Esophagus muscularis mucosa (tissue), 4 donors: ENCODE data around the gene MIF. TPM values are rescaled to one million over a fixed set of nuclear protein-coding genes. Genes with fewer than 3 reads are reported as not detected.

Source experiments
- DNase-seq: peaks from one replicate; pipeline ENCODE4 v3.0.0-alpha.2; 2017; ENCODE audit errors: extremely low spot score
- H3K27ac ChIP-seq, 4 donors: fragments of 200-600 bp; sonication (generic); replicated peaks in 1 of 4; 1 replicate in 3 of 4; 2 replicates in 1 of 4; pipeline ENCODE4 v1.5.1; 2016 to 2019; ENCODE audit warnings: mild to moderate bottlenecking in 1 of 4
- H3K27me3 ChIP-seq, 4 donors: fragments of 200-600 bp; sonication (generic); one replicate each; pipeline versions ENCODE4 v1.5.1 to v1.6.0; 2016 to 2019
- H3K36me3 ChIP-seq, 4 donors: fragments of 200-600 bp; sonication (generic); one replicate each; pipeline ENCODE4 v1.5.1; 2016 to 2019
- H3K4me1 ChIP-seq, 4 donors: fragments of 200-600 bp; sonication (generic); one replicate each; pipeline ENCODE4 v1.5.1; 2016 to 2019
- H3K4me3 ChIP-seq, 4 donors: fragments of 200-600 bp; sonication (generic); 1 replicate in 2 of 4; 2 replicates in 2 of 4; pipeline ENCODE4 v1.5.1; 2016 to 2019; ENCODE audit warnings: mild to moderate bottlenecking in 4 of 4, moderate library complexity in 1 of 4
- H3K9me3 ChIP-seq, 4 donors: fragments of 200-600 bp; sonication (generic); 1 replicate in 3 of 4; 2 replicates in 1 of 4; pipeline ENCODE4 v1.5.1; 2016 to 2019
- EP300 ChIP-seq: sonication (generic); formaldehyde crosslinking; IDR thresholded peaks from one replicate; pipeline ENCODE4 v1.6.1; 2017; ENCODE audit warnings: antibody characterized with exemption
- POLR2A ChIP-seq: fragments of 450-650 bp; IDR thresholded peaks from one replicate; pipeline ENCODE4 v1.6.1; 2017; ENCODE audit warnings: antibody characterized with exemption, moderate library complexity, mild to moderate bottlenecking, low read depth
- POLR2AphosphoS5 ChIP-seq, 2 donors: sonication (generic); formaldehyde crosslinking; IDR thresholded peaks; one replicate each; pipeline ENCODE4 v1.6.1; 2017; ENCODE audit warnings: antibody characterized with exemption in 2 of 2
- WGBS: methylation state at CpG from one replicate; pipeline ENCODE4 v1.1.5; 2018; 5-methylcytosine and 5-hydroxymethylcytosine counted together
- intact Hi-C: fragments of 100-400 bp; cut with DNase I; formaldehyde crosslinking; loops from one replicate; pipeline ENCODE4 v1.15.1; 2023
- total RNA-seq, 4 donors: library from RNA; depleted of rRNA; stranded (reverse); fragments of >200 nt; gene quantifications; one replicate each; pipeline versions ENCODE4 v1.1.0 to v1.2.1, GENCODE V29; 2016
- TF ChIP-seq, protein P1 (sequence below), 3 experiments: fragments of 200-600 bp in 2 of 3; fragments of 450-650 bp in 1 of 3; sonication (generic) in 2 of 3; IDR thresholded peaks; one replicate each; pipeline ENCODE4 v1.5.1; 2017 to 2019; ENCODE audit warnings: antibody characterized with exemption in 3 of 3, mild to moderate bottlenecking in 2 of 3, moderate library complexity in 1 of 3

Gene MIF
- total RNA-seq, 4 donors from 2014 or later, result 158 to 372 (median 263) TPM

DNA sequence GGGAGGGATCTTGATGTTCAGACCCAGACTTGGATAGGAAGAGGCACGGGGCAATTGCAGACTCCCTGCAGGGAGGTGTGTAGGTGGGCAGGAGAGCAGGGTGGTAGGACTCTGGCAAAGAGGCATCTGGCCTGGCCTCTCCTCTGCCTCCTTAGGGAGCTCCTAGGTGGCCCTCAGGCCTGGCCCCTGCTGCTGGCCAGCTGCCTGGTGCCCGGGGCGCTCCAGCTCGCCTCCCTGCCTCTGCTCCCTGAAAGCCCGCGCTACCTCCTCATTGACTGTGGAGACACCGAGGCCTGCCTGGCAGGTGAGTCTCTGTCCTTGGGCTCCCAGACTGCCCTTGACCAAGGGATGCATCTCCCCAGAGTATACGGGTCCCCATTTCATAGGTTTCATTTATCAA is 16.6 kb upstream of the MIF start:
- H3K36me3 ChIP-seq, result peaks cover 4 to 77% (median 55%) of the 10 kb centered on the region in 4 donors
- H3K9me3 ChIP-seq, result no peaks in the 10 kb centered on the region
- intact Hi-C loops, result no loop called here
- H3K27ac ChIP-seq, result no peak overlapping the region
- 95% methylated on average over 8 of the region's 8 CpGs for WGBS
- H3K4me1 ChIP-seq, result no peaks in the 10 kb centered on the region
- H3K4me3 ChIP-seq, result no peak overlapping the region
- TF ChIP-seq, protein P1, sequence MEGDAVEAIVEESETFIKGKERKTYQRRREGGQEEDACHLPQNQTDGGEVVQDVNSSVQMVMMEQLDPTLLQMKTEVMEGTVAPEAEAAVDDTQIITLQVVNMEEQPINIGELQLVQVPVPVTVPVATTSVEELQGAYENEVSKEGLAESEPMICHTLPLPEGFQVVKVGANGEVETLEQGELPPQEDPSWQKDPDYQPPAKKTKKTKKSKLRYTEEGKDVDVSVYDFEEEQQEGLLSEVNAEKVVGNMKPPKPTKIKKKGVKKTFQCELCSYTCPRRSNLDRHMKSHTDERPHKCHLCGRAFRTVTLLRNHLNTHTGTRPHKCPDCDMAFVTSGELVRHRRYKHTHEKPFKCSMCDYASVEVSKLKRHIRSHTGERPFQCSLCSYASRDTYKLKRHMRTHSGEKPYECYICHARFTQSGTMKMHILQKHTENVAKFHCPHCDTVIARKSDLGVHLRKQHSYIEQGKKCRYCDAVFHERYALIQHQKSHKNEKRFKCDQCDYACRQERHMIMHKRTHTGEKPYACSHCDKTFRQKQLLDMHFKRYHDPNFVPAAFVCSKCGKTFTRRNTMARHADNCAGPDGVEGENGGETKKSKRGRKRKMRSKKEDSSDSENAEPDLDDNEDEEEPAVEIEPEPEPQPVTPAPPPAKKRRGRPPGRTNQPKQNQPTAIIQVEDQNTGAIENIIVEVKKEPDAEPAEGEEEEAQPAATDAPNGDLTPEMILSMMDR (IDR thresholded peaks at IDR 0.05), result no peak
- H3K27me3 ChIP-seq, result no peaks in the 10 kb centered on the region
- DNase-seq, result no peak

DNA sequence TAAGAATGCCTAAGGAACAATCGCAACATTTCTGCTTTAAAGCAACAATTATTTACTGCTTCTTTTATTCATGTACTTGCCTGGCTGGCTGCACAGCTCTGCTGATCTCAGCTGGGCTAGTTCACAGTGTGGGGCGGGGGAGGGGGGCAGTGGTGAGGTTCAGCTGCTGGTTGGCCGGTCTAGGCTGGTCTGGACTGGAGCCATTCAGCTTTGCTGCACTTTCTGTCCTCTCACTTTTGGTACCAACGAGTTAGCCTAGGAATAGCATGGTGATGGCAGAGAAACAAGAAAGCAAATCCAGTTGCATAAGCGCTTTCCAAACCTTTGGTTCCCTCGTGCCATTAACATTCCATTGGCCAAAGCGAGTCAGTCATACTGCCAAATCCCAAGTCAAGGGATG is 16.0 kb upstream of the MIF start:
- intact Hi-C loops, result no loop called here
- H3K27me3 ChIP-seq, result no peaks in the 10 kb centered on the region
- no peak overlapping the region for H3K4me3 ChIP-seq
- peaks cover 4 to 77% (median 61%) of the 10 kb centered on the region in 4 donors for H3K36me3 ChIP-seq
- H3K9me3 ChIP-seq, result no peaks in the 10 kb centered on the region
- no peaks in the 10 kb centered on the region for H3K4me1 ChIP-seq
- TF ChIP-seq EP300 (no peak), POLR2A (no peak), POLR2AphosphoS5 (IDR thresholded peaks at IDR 0.05) (no peak)
- TF ChIP-seq, protein P1 (IDR thresholded peaks at IDR 0.05), result no peak
- WGBS, result 90% methylated on average over 7 of the region's 7 CpGs
- H3K27ac ChIP-seq, result no peak overlapping the region
- DNase-seq, result no peak

DNA sequence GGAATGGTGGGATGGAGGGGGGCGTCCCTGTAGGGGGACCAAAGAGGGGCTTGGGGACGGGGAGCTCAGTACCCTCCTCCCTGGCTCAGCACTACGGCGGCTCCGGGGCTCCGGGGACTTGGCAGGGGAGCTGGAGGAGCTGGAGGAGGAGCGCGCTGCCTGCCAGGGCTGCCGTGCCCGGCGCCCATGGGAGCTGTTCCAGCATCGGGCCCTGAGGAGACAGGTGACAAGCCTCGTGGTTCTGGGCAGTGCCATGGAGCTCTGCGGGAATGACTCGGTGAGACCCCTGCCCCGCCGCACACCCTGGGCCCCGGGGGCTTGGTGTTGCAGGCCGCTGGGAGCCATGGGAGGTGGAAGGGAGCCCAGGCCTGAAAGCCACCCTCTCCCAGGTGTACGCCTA is 11.8 kb upstream of the MIF start:
- intact Hi-C loops, result no loop called here
- H3K36me3 ChIP-seq, result peaks cover 0 to 54% (median 45%) of the 10 kb centered on the region in 4 donors
- DNase-seq, result no peak
- 89% methylated on average over 14 of the region's 20 CpGs for WGBS
- no peaks in the 10 kb centered on the region for H3K9me3 ChIP-seq
- H3K4me1 ChIP-seq, result no peaks in the 10 kb centered on the region
- TF ChIP-seq POLR2A, result no peak
- TF ChIP-seq EP300, result no peak
- TF ChIP-seq POLR2AphosphoS5 (IDR thresholded peaks at IDR 0.05), result no peak
- TF ChIP-seq, protein P1 (IDR thresholded peaks at IDR 0.05), result no peak
- no peaks in the 10 kb centered on the region for H3K27me3 ChIP-seq
- no peak overlapping the region for H3K4me3 ChIP-seq
- H3K27ac ChIP-seq, result no peak overlapping the region

DNA sequence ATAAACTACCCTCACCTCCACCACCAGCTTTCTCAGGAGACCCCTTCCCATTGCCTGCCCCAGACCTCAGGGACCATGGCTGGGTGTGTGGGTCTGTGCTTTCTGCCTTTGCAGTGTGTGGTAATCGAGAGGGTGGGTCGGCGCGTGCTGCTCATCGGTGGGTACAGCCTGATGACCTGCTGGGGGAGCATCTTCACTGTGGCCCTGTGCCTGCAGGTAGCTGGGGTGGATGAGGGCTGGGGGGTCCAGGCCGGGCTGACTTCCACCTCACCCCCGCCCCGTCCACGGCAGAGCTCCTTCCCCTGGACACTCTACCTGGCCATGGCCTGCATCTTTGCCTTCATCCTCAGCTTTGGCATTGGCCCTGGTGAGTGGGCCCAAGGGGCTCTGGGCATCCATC is 10.5 kb upstream of the MIF start:
- DNase-seq, result no peak
- Histone ChIP-seq H3K36me3 (peaks cover 0 to 41% (median 35%) of the 10 kb centered on the region in 4 donors), H3K27me3 (no peaks in the 10 kb centered on the region), H3K9me3 (no peaks in the 10 kb centered on the region), H3K4me1 (peaks cover 0 to 8% (median 8%) of the 10 kb centered on the region in 4 donors), H3K27ac (no peak overlapping the region), H3K4me3 (no peak overlapping the region)
- no peak for TF ChIP-seq POLR2A
- no peak for TF ChIP-seq POLR2AphosphoS5 (IDR thresholded peaks at IDR 0.05)
- TF ChIP-seq, protein P1 (IDR thresholded peaks at IDR 0.05), result no peak
- no peak for TF ChIP-seq EP300
- WGBS, result 97% methylated on average over 9 of the region's 9 CpGs
- intact Hi-C loops, result no loop called here

GRCh38 chr22:23884140-23884539 is 10.0 kb upstream of the MIF start:
- DNase-seq, result no peak
- no peaks in the 10 kb centered on the region for H3K9me3 ChIP-seq
- H3K4me3 ChIP-seq, result no peak overlapping the region
- intact Hi-C loops, result no loop called here
- no peak for TF ChIP-seq POLR2A
- TF ChIP-seq EP300, result no peak
- TF ChIP-seq POLR2AphosphoS5 (IDR thresholded peaks at IDR 0.05), result no peak
- TF ChIP-seq, protein P1 (IDR thresholded peaks at IDR 0.05), result no peak
- WGBS, result 100% methylated on average over 8 of the region's 9 CpGs
- peaks cover 0 to 39% (median 34%) of the 10 kb centered on the region in 4 donors for H3K36me3 ChIP-seq
- H3K27ac ChIP-seq, result no peak overlapping the region
- H3K4me1 ChIP-seq, result peaks cover 0 to 13% (median 12%) of the 10 kb centered on the region in 4 donors
- no peaks in the 10 kb centered on the region for H3K27me3 ChIP-seq
